ENCODE data around the gene TAB2.
"Not testable (repeated sequence)": the region's sequence is repeated elsewhere in the genome, so short reads cannot be mapped to it uniquely, and the experiment has no call there.

Gene TAB2

GRCh38 chr6:149440735-149441671, 123.5 kb downstream of the TAB2 start:
- H3K36me3 ChIP-seq: no peaks in the 10 kb centered on the region
- no peaks in the 10 kb centered on the region for H3K4me1 ChIP-seq
- H3K9me3 ChIP-seq: no peaks in the 10 kb centered on the region
- no peaks in the 10 kb centered on the region for H3K27me3 ChIP-seq
- TF ChIP-seq CTCF (IDR thresholded peaks at IDR 0.05; ENCODE audit: low read depth, low read length): no peak
- DNase-seq: no peak
- no peak overlapping the region for H3K4me3 ChIP-seq (ENCODE audit: low read depth, low read length)

- H3K36me3 ChIP-seq: no peaks in the 10 kb centered on the region
- no peak for DNase-seq
- H3K4me3 ChIP-seq (ENCODE audit: low read depth, low read length): no peak overlapping the region
- no peaks in the 10 kb centered on the region for H3K27me3 ChIP-seq
- H3K9me3 ChIP-seq: no peaks in the 10 kb centered on the region
- no peak for TF ChIP-seq CTCF (IDR thresholded peaks at IDR 0.05; ENCODE audit: low read depth, low read length)
- H3K4me1 ChIP-seq: no peaks in the 10 kb centered on the region
Measured at GRCh38 chr6:149441740-149442139, 124.2 kb downstream of the TAB2 start.

GRCh38 chr6:149443411-149444181, 126.1 kb downstream of the TAB2 start:
- Histone ChIP-seq H3K4me1 (no peaks in the 10 kb centered on the region), H3K27me3 (no peaks in the 10 kb centered on the region), H3K36me3 (no peaks in the 10 kb centered on the region), H3K4me3 (ENCODE audit: low read depth, low read length) (no peak overlapping the region), H3K9me3 (no peaks in the 10 kb centered on the region)
- TF ChIP-seq CTCF (IDR thresholded peaks at IDR 0.05; ENCODE audit: low read depth, low read length): no peak
- DNase-seq: no peak

- not testable (repeated sequence) for DNase-seq; H3K9me3 ChIP-seq; H3K4me3 ChIP-seq (ENCODE audit: low read depth, low read length); H3K36me3 ChIP-seq; H3K27me3 ChIP-seq; H3K4me1 ChIP-seq
Measured at GRCh38 chr6:149444360-149445094, 127.0 kb downstream of the TAB2 start.

GRCh38 chr6:149445095-149445466, 127.6 kb downstream of the TAB2 start:
- no peaks in the 10 kb centered on the region for H3K9me3 ChIP-seq
- H3K4me1 ChIP-seq: no peaks in the 10 kb centered on the region
- DNase-seq: no peak
- no peaks in the 10 kb centered on the region for H3K36me3 ChIP-seq
- H3K4me3 ChIP-seq (ENCODE audit: low read depth, low read length): no peak overlapping the region
- H3K27me3 ChIP-seq: no peaks in the 10 kb centered on the region
- TF ChIP-seq CTCF (IDR thresholded peaks at IDR 0.05; ENCODE audit: low read depth, low read length): no peak

- Histone ChIP-seq H3K4me1 (no peaks in the 10 kb centered on the region), H3K36me3 (no peaks in the 10 kb centered on the region), H3K4me3 (ENCODE audit: low read depth, low read length) (no peak overlapping the region), H3K9me3 (no peaks in the 10 kb centered on the region), H3K27me3 (no peaks in the 10 kb centered on the region)
- TF ChIP-seq CTCF (IDR thresholded peaks at IDR 0.05; ENCODE audit: low read depth, low read length): no peak
- no peak for DNase-seq
Measured at GRCh38 chr6:149445573-149445972, 128.1 kb downstream of the TAB2 start.

Measured in BE2C (cell line).